ENCODE data around the gene DRC3. TPM values are rescaled to one million over a fixed set of nuclear protein-coding genes. Genes with fewer than 3 reads are reported as not detected.

Gene DRC3
- total RNA-seq, 1 experiment from 2014 or later: 0.69 TPM

DNA sequence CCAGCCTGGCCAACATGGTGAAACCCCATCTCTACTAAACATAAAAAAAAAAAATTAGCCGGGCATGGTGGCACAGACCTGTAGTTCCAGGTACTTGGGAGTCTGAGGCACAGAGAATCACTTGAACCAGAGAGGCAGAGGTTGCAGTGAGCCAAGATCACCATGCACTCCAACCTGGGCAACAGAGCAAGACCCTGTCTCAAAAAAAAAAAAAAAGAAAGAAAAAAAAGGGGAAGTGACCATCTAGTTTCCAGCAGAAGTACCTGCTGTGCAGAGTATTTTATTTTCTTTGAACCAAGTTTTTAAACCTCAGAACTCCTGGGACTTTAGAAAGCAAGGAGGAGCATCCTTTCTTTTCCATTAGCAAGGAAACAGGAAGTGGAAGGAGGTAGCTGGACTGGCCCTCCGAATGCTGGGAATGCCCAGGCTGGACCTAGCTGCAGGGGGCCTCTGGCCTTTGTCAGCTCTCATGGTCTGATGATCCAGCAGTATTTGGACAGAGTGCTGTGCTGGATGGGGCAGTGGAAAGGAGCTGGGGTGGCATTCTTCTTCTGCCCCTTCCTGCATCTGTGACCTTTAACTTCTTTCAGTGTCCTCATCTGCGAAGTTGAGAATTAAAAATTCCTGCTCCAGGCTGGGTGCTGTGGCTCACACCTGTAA, 73.2 kb downstream of the DRC3 start:
- DNase-seq (ENCODE audit: low read depth): no peak

DNA sequence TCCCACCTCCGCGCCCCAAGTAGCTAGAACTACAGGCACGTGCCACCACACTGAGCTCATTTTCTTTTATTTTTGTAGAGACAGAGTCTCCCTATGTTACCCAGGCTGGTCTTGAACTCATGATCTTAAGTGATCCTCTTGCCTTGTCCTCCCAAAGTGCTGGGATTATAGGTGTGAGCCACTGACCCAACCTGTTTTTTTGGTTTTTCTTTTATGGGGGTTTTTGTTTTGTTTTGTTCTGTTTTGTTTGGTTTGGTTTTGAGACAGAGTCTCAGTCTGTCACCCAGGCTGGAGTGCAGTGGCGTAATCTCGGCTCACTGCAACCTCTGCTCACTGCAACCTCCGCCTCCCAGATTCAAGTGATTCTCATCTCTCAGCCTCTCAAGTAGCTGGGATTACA, 82.9 kb downstream of the DRC3 start:
- no peak for DNase-seq (ENCODE audit: low read depth)

DNA sequence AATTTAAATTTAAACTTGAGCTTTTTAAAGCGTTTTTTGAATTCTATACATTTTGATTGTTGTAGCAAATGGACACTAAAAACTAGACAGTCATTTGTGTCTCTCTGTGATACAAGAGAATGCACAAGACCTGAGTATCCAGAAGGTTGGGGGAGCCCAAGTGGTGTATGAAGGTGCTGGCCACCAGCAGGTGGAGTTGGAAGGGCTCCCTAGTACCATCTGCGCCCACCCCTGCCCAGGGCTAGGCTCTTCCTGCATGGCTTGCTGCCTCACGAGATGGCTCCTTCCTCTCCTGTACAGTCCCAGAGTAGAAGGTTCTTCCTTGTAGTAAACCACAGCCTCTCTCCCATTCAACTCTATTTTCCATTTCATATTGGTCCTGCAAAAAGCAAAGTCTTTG, 83.6 kb downstream of the DRC3 start:
- DNase-seq (ENCODE audit: low read depth): no peak

DNA sequence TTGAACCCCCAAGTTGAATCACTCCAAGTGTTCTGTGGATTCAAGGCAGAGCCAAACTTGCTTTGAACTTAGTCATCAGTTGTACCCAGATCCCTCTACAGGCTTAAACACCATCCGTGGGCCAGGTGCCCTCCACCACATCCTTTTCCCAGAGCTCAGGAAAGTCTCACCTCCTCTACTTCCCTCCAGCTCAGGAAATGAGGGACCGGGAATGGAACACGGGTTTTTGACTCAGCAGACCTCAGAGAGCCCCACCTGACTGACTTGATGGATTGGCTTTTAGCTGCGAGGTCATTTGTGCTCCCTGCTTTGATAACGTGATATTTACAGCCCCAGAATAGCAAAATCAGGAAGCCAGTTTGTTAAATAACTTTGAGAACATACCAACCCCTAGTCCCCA, 86.6 kb downstream of the DRC3 start:
- no peak for DNase-seq (ENCODE audit: low read depth)

DNA sequence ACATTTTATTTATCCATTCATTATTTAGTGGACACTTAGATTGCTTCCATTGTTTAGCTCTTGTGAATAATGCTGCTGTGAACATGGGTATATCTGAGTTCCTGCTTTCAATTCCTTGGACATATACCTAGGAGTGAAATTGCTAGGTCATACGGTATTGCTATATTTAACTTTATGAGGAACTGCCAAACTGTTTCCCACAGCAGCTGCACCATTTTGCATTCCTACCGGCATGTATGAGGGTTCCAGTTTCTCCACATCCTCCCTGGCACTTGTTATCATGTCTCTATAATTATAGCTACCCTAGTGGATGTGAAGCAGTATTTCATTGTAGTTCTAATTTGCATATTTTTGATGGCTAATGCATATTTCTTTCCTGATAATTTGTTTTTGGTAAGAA, 91.4 kb downstream of the DRC3 start:
- DNase-seq (ENCODE audit: low read depth): no peak

DNA sequence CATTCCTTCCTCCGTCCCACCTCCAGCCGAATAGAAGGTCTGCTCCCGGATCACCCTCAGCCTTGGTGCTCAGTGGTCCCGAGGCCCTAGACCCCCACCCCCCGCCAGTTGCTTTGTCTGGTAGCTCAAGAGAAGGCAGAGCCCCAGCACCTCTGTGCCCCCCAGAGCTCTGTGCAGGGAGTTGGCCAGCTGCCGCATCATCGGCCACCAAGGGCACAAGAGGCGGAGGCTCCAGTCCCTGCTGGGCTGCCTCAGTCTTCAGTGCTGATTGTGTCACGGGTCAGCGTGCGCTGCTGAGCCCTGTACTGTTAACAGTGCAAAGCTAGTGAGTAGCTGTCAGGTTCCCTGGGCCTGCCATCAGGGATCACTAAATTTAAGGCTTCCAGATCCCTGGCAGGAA, 92.9 kb downstream of the DRC3 start:
- DNase-seq (ENCODE audit: low read depth): no peak

Other genes starting within 250 kb of the DRC3 start
- gene SREBF1, start 135.9 kb upstream of the DRC3 start, total RNA-seq (2014; rRNA removed; shearing (Covaris generic)): 40.5 and 57.7 TPM in 2 replicates
- gene TOM1L2, start 462 bp upstream of the DRC3 start, total RNA-seq (2014; rRNA removed; shearing (Covaris generic)): 27.7 and 38.3 TPM in 2 replicates
- 12.3 and 14.4 TPM in 2 replicates for gene ATPAF2, start 66.3 kb downstream of the DRC3 start, total RNA-seq (2014; rRNA removed; shearing (Covaris generic))
- gene GID4, start 66.5 kb downstream of the DRC3 start, total RNA-seq (2014; rRNA removed; shearing (Covaris generic)): 5.9 and 8.2 TPM in 2 replicates
- gene DRG2, start 115.1 kb downstream of the DRC3 start, total RNA-seq (2014; rRNA removed; shearing (Covaris generic)): 40.6 and 41.3 TPM in 2 replicates
- gene MYO15A, start 135.9 kb downstream of the DRC3 start, total RNA-seq (2014; rRNA removed; shearing (Covaris generic)): not detected in 2 replicates
- gene ALKBH5, start 211.0 kb downstream of the DRC3 start, total RNA-seq (2014; rRNA removed; shearing (Covaris generic)): 94.3 and 141 TPM in 2 replicates

Measured in M059J (cell line).